HL-60 (cell line): ENCODE measurements around the gene GNAS.

ENCODE experiments used
- DNase-seq, 2 experiments: peaks; one replicate each; pipeline ENCODE4 v3.0.0-alpha.2; 2010 to 2020; ENCODE audit warnings: low read depth in 1 of 2, low spot score in 1 of 2
- H3K27ac ChIP-seq: fragments of 250-450 bp; sonication (Bioruptor Pico); replicated peaks from 2 replicates; pipeline ENCODE4 v1.5.1; 2020; ENCODE audit warnings: mild to moderate bottlenecking, moderate library complexity
- H3K27me3 ChIP-seq: fragments of 250-450 bp; sonication (Bioruptor Pico); 2 replicates; pipeline ENCODE4 v1.5.1; 2021; ENCODE audit warnings: mild to moderate bottlenecking, moderate library complexity; ENCODE audit not compliant: insufficient read depth, poor library complexity, severe bottlenecking
- H3K4me3 ChIP-seq: replicated peaks from 2 replicates; pipeline ENCODE4 v1.5.1; 2011; ENCODE audit warnings: mild to moderate bottlenecking, control low read depth, low read length; ENCODE audit not compliant: insufficient read depth
- GABPA ChIP-seq: IDR thresholded peaks from 2 replicates; pipeline ENCODE4 v1.6.1; 2012; ENCODE audit warnings: low read depth
- POLR2AphosphoS5 ChIP-seq: IDR thresholded peaks from 2 replicates; pipeline ENCODE4 v1.6.1; 2012; ENCODE audit warnings: low read depth
- SPI1 ChIP-seq: IDR thresholded peaks from 2 replicates; pipeline ENCODE4 v1.6.1; 2012; ENCODE audit warnings: low read depth, mild to moderate bottlenecking, borderline replicate concordance
- TF ChIP-seq, protein P1 (sequence below): IDR thresholded peaks from 2 replicates; pipeline ENCODE4 v1.6.1; 2012; ENCODE audit warnings: low read depth; ENCODE audit not compliant: insufficient replicate concordance
- TF ChIP-seq, protein P2 (sequence below): IDR thresholded peaks from one replicate; pipeline ENCODE4 v1.5.1; 2011; ENCODE audit warnings: low read length, control low read depth, inconsistent platforms; ENCODE audit not compliant: insufficient read depth

The GNAS gene

DNA sequence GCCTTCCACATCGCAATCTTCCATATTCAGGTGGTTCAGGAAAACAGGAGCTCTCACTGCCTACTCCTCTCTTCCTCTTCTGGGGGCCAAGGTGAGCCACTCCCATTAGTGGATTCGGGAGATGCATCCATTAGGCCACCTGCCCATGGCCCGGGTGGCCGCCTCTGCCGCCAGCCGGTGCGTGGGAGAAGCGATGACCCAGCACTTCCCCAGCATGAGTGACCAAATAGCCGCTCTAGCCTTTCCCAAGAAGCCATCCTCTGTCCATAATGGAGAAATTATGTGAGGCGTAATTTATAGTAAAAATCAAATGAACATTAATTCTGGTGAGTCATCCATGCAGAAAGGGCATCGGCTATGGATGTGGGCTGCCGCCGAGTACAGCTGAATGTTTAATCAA lies 41.2 kb upstream of the GNAS start:
- peaks cover 4% of the 10 kb centered on the region for H3K27me3 ChIP-seq

DNA sequence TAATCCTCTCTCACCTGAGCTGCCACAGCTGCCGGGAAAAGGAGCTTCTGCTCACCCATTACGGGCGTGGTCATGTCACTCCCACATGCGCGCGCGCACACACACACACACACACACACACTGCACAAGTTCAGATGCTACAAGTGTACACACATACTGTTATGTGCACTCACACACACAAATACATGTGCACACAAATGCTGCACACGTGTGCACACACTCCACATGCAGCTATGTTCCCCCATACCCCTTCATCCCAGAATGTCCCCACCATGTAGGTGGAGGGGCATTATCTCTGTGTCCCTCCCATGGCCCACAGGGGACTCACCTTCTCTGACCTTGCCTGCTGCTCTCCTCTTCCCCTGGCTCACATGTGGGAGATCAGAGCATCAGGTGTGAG lies 39.1 kb upstream of the GNAS start:
- Histone ChIP-seq H3K27me3 (peaks cover 4% of the 10 kb centered on the region), H3K27ac (no peak overlapping the region), H3K4me3 (no peak overlapping the region)
- DNase-seq: no peak
- TF ChIP-seq GABPA (no peak), SPI1 (no peak), POLR2AphosphoS5 (no peak)
- TF ChIP-seq, protein P1, sequence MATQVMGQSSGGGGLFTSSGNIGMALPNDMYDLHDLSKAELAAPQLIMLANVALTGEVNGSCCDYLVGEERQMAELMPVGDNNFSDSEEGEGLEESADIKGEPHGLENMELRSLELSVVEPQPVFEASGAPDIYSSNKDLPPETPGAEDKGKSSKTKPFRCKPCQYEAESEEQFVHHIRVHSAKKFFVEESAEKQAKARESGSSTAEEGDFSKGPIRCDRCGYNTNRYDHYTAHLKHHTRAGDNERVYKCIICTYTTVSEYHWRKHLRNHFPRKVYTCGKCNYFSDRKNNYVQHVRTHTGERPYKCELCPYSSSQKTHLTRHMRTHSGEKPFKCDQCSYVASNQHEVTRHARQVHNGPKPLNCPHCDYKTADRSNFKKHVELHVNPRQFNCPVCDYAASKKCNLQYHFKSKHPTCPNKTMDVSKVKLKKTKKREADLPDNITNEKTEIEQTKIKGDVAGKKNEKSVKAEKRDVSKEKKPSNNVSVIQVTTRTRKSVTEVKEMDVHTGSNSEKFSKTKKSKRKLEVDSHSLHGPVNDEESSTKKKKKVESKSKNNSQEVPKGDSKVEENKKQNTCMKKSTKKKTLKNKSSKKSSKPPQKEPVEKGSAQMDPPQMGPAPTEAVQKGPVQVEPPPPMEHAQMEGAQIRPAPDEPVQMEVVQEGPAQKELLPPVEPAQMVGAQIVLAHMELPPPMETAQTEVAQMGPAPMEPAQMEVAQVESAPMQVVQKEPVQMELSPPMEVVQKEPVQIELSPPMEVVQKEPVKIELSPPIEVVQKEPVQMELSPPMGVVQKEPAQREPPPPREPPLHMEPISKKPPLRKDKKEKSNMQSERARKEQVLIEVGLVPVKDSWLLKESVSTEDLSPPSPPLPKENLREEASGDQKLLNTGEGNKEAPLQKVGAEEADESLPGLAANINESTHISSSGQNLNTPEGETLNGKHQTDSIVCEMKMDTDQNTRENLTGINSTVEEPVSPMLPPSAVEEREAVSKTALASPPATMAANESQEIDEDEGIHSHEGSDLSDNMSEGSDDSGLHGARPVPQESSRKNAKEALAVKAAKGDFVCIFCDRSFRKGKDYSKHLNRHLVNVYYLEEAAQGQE: no peak
- TF ChIP-seq, protein P2, sequence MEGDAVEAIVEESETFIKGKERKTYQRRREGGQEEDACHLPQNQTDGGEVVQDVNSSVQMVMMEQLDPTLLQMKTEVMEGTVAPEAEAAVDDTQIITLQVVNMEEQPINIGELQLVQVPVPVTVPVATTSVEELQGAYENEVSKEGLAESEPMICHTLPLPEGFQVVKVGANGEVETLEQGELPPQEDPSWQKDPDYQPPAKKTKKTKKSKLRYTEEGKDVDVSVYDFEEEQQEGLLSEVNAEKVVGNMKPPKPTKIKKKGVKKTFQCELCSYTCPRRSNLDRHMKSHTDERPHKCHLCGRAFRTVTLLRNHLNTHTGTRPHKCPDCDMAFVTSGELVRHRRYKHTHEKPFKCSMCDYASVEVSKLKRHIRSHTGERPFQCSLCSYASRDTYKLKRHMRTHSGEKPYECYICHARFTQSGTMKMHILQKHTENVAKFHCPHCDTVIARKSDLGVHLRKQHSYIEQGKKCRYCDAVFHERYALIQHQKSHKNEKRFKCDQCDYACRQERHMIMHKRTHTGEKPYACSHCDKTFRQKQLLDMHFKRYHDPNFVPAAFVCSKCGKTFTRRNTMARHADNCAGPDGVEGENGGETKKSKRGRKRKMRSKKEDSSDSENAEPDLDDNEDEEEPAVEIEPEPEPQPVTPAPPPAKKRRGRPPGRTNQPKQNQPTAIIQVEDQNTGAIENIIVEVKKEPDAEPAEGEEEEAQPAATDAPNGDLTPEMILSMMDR: no peak

More for the DNA sequence above, 41.2 kb upstream of the GNAS start:
- Histone ChIP-seq H3K27ac (no peak overlapping the region), H3K4me3 (no peak overlapping the region)
- no peak for TF ChIP-seq GABPA
- TF ChIP-seq POLR2AphosphoS5: no peak
- TF ChIP-seq, protein P1: no peak
- TF ChIP-seq, protein P2: no peak
- no peak for TF ChIP-seq SPI1
- DNase-seq: no peak

DNA sequence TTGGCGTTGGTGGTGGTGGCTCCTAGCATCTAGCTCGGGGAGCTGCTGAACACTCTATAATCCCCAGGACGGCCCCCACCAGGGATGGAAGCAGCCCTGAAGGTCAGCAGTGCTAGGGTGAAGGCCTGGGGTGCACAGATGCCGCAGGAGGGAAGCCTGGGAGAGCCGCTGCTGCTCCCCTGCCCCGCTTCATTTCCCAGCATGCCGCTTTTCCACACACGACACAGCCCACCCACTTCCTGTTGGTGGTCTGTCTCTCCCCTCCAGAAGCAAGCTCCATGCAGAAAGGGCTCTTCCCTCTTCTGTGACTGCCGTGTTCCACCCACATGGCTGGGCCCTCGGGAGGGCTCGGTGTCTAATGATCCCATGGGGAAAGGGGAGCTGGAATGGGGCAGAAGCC lies 37.1 kb upstream of the GNAS start:
- Histone ChIP-seq H3K27ac (no peak overlapping the region), H3K27me3 (no peaks in the 10 kb centered on the region), H3K4me3 (no peak overlapping the region)
- no peak for DNase-seq
- TF ChIP-seq GABPA: no peak
- no peak for TF ChIP-seq POLR2AphosphoS5

DNA sequence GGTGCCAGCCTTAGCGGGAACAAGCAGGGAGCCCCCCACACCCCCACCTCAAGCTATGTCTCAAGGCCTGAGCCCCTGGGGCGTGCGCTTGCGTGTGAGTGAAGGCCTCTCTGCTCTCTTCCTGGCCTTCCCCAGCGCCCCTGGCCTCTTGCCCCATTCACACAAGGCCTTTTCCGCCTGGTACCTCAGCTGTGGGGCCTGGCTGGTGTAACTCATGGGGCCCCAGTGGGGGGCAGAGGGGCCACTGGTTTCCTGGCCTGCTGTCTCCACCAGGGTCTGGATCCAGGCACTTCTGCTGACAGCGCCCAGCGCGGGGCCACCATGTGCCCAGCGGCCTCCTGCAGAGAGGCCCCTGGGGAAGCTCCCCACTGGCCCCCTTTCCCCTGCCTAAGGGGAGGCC lies 36.5 kb upstream of the GNAS start:
- TF ChIP-seq POLR2AphosphoS5 (no peak), GABPA (no peak), SPI1 (no peak)
- TF ChIP-seq, protein P1: no peak
- no peak for DNase-seq
- H3K27ac ChIP-seq: no peak overlapping the region
- H3K27me3 ChIP-seq: no peaks in the 10 kb centered on the region
- H3K4me3 ChIP-seq: no peak overlapping the region
